ENCODE data around the gene TFDP2. TPM values are rescaled to one million over a fixed set of nuclear protein-coding genes. Genes with fewer than 3 reads are reported as not detected.
"Not testable (repeated sequence)": the region's sequence is repeated elsewhere in the genome, so short reads cannot be mapped to it uniquely, and the experiment has no call there.

TFDP2 gene
- polyA plus RNA-seq, 1 donor: 51.1 TPM

DNA sequence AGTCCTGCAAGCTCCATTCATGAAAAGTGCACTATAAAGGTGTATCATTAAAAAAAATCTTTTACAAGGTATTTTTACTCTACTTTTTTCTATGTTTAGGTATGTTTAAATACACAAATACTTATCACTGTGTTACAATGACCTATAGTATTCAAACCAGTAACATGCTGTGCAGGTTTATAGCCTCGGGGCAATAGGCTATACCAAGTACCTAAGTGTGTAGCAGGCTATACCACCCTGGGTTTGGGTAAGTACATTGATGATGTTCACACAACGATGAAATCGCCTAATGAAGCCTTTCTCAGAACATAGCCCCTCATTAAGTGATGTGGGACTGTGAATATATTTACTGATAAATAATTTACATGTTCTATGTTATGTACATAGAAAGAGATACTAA, 168.3 kb downstream of the TFDP2 start:
- Histone ChIP-seq H3K27ac (ENCODE audit: low read length) (no peak overlapping the region), H3K4me1 (ENCODE audit: control insufficient read depth, insufficient read depth, low read length) (peaks cover 4% of the 10 kb centered on the region), H3K36me3 (ENCODE audit: control insufficient read depth, insufficient read depth, low read length) (peaks cover 15% of the 10 kb centered on the region), H3K4me3 (ENCODE audit: low read length) (no peak overlapping the region), H3K9me3 (ENCODE audit: control insufficient read depth, low read depth, low read length) (no peaks in the 10 kb centered on the region), H3K27me3 (ENCODE audit: control insufficient read depth, insufficient read depth, low read length) (no peaks in the 10 kb centered on the region)
- WGBS (ENCODE audit: insufficient coverage, low lambda C conversion rate): no CpG with 5 or more reads among the region's 3 CpGs
- DNase-seq: no peak

DNA sequence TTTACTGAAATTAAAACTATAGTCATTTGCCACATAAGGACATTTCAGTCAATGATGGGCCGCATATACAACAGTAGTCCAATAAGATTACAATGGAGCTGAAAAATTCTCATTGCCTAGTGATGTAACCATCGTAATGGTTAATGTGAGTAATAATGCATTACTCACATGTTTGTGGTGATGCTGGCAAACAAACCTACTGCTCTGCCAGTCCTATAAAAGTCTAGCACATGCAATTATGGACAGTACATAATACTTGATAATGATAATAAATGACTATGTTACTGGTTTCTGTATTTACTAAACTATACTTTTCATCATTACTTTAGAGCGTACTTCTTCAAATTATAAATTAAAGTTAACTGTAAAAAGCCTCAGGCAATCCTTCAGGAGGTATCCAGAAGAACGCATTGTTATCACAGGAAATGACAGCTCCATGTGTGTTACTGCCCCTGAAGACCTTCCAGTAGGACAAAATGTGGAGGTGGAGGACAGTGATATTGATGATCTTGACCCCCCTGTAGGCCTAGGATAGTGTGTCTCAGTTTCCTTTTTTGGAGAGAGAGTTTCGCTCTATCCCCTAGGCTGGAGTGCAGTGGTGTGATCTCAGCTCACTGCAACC, 170.2 kb downstream of the TFDP2 start:
- WGBS (ENCODE audit: insufficient coverage, low lambda C conversion rate): 80% methylated on average over 1 of the region's 5 CpGs
- Histone ChIP-seq H3K9me3 (ENCODE audit: control insufficient read depth, low read depth, low read length) (no peaks in the 10 kb centered on the region), H3K4me1 (ENCODE audit: control insufficient read depth, insufficient read depth, low read length) (peaks cover 4% of the 10 kb centered on the region), H3K36me3 (ENCODE audit: control insufficient read depth, insufficient read depth, low read length) (peaks cover 15% of the 10 kb centered on the region), H3K4me3 (ENCODE audit: low read length) (no peak overlapping the region), H3K27me3 (ENCODE audit: control insufficient read depth, insufficient read depth, low read length) (no peaks in the 10 kb centered on the region), H3K27ac (ENCODE audit: low read length) (no peak overlapping the region)
- DNase-seq: no peak

DNA sequence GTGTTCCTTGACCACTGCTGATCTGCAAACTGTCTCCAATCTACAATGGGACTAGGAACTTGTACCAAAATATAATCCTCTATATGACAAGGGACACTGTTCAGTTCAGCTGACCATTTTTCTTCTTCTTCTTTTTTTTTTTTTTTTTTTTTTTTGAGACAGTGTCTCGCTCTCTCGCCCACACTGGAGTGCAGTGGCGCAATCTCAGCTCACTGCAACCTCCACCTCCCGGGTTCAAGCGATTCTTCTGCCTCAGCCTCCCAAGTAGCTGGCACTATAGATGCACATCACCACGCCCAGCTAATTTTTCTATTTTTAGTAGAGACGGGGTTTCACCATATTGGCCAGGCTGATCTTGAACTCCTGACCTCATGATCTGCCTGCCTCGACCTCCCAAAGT, 174.6 kb downstream of the TFDP2 start:
- H3K9me3 ChIP-seq (ENCODE audit: control insufficient read depth, low read depth, low read length); H3K27ac ChIP-seq (ENCODE audit: low read length); H3K4me1 ChIP-seq (ENCODE audit: control insufficient read depth, insufficient read depth, low read length); H3K4me3 ChIP-seq (ENCODE audit: low read length); DNase-seq; H3K27me3 ChIP-seq (ENCODE audit: control insufficient read depth, insufficient read depth, low read length): not testable (repeated sequence)
- WGBS (ENCODE audit: insufficient coverage, low lambda C conversion rate): no CpG with 5 or more reads among the region's 8 CpGs
- peaks cover 34% of the 10 kb centered on the region for H3K36me3 ChIP-seq (ENCODE audit: control insufficient read depth, insufficient read depth, low read length)

DNA sequence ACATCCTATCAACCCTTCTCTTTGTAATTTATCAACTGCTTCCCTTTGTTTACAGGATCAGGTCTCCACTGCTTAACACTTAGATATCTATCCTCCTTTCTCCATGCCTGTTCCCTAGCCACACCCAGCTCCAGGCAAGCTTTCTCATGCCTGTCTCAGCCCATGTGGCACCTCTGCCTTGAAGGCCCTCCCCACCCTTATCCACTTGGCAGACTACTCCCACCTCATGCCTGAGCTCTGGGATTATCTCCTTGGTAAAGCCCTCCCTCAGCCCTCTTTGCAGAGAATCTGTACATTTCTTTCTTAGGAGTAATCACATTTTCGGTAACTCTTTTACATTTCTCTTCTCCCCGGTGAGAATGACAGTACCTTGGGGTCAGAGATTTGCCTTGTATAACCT, 176.9 kb downstream of the TFDP2 start:
- H3K4me3 ChIP-seq (ENCODE audit: low read length): no peak overlapping the region
- WGBS (ENCODE audit: insufficient coverage, low lambda C conversion rate): no CpG with 5 or more reads among the region's 2 CpGs
- peaks cover 36% of the 10 kb centered on the region for H3K36me3 ChIP-seq (ENCODE audit: control insufficient read depth, insufficient read depth, low read length)
- no peaks in the 10 kb centered on the region for H3K4me1 ChIP-seq (ENCODE audit: control insufficient read depth, insufficient read depth, low read length)
- no peaks in the 10 kb centered on the region for H3K9me3 ChIP-seq (ENCODE audit: control insufficient read depth, low read depth, low read length)
- no peaks in the 10 kb centered on the region for H3K27me3 ChIP-seq (ENCODE audit: control insufficient read depth, insufficient read depth, low read length)
- no peak for DNase-seq
- H3K27ac ChIP-seq (ENCODE audit: low read length): no peak overlapping the region

DNA sequence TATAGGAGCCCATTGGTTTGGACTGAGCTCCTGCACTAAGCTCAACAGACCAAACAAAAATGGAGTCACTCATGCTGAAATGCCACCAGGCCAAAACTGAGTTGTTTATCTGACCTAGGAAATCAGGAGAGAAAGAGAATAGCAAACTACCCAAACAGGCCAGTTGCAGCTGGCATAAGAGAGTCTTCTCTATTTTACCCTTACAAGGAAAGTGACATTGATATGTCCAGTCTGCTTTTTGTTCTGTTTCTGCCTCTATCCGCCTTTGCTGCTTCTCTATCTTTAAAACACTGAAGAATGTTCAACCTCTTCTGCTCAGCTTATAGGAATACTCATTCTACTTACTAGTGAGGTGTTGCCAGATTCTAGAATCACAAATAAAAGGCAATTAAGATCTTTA, 177.8 kb downstream of the TFDP2 start:
- H3K36me3 ChIP-seq (ENCODE audit: control insufficient read depth, insufficient read depth, low read length): peaks cover 33% of the 10 kb centered on the region
- no peaks in the 10 kb centered on the region for H3K27me3 ChIP-seq (ENCODE audit: control insufficient read depth, insufficient read depth, low read length)
- H3K4me1 ChIP-seq (ENCODE audit: control insufficient read depth, insufficient read depth, low read length): peaks cover under 1% of the 10 kb centered on the region
- H3K9me3 ChIP-seq (ENCODE audit: control insufficient read depth, low read depth, low read length): no peaks in the 10 kb centered on the region
- DNase-seq: no peak
- H3K27ac ChIP-seq (ENCODE audit: low read length): no peak overlapping the region
- no peak overlapping the region for H3K4me3 ChIP-seq (ENCODE audit: low read length)
- 100% methylated on average over 1 of the region's 1 CpG for WGBS (ENCODE audit: insufficient coverage, low lambda C conversion rate)

DNA sequence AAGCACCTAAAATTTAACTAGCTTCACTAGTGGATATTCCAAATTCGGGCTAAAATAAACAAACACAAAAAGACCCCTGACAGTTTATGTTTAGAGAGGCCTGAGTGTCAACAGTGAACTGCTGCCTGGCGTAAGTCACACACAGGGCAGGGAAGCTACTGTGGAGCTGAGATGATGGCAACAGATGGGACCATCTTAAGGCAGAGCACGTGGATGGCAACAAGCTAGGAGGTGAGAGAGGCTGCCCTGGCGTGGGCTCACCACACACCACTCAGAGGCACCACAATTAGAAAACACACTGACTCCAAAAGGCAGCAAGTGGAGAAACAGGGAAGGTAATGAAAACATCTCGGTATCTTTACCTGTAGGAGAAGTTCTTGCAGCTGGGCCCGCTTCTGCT, 179.6 kb downstream of the TFDP2 start:
- Histone ChIP-seq H3K4me1 (ENCODE audit: control insufficient read depth, insufficient read depth, low read length) (peaks cover 3% of the 10 kb centered on the region), H3K27me3 (ENCODE audit: control insufficient read depth, insufficient read depth, low read length) (no peaks in the 10 kb centered on the region), H3K27ac (ENCODE audit: low read length) (no peak overlapping the region), H3K9me3 (ENCODE audit: control insufficient read depth, low read depth, low read length) (no peaks in the 10 kb centered on the region), H3K36me3 (ENCODE audit: control insufficient read depth, insufficient read depth, low read length) (peaks cover 29% of the 10 kb centered on the region), H3K4me3 (ENCODE audit: low read length) (no peak overlapping the region)
- 55% methylated on average over 2 of the region's 6 CpGs for WGBS (ENCODE audit: insufficient coverage, low lambda C conversion rate)
- no peak for DNase-seq

DNA sequence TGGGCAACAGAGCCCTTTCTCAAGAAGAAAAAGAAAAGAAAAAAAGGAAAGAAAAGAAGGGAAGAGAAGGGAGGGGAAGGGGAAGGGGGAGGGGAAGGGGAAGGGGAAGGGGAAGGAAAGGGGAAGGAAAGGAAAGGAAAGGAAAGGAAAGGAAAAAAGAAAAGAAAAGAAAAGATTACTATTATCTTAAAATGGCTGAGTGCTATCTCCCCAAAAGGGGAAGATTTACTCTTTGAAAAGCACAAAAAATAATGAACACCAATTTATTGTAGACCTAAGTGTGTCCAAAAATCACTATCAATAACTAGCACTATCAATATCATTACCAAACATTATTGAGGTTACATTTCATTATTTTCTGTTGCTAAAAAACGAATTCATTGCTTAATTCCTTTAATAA, 183.9 kb downstream of the TFDP2 start:
- H3K4me1 ChIP-seq (ENCODE audit: control insufficient read depth, insufficient read depth, low read length): peaks cover 3% of the 10 kb centered on the region
- DNase-seq: no peak
- peaks cover 39% of the 10 kb centered on the region for H3K36me3 ChIP-seq (ENCODE audit: control insufficient read depth, insufficient read depth, low read length)
- 100% methylated on average over 1 of the region's 1 CpG for WGBS (ENCODE audit: insufficient coverage, low lambda C conversion rate)
- no peaks in the 10 kb centered on the region for H3K9me3 ChIP-seq (ENCODE audit: control insufficient read depth, low read depth, low read length)
- H3K4me3 ChIP-seq (ENCODE audit: low read length): no peak overlapping the region
- no peaks in the 10 kb centered on the region for H3K27me3 ChIP-seq (ENCODE audit: control insufficient read depth, insufficient read depth, low read length)
- H3K27ac ChIP-seq (ENCODE audit: low read length): no peak overlapping the region

DNA sequence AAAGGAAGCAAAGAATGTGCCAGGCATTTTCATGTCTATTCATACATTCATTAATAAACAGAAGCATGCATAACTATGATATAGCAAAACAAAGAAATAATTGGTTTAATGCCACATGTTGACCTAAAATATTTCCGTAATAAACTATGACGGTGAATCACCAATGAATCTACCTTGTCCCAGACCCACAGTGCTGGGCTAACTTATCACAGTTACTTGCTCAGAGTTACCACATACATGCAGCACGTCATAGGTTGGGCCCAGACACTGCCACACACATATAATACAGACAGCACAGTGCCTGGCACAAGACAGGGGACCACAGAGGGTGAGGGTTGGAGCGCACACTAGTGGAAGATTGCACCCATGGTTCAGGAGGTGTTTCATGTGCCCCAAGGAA, 186.0 kb downstream of the TFDP2 start:
- no peak overlapping the region for H3K4me3 ChIP-seq (ENCODE audit: low read length)
- DNase-seq: no peak
- WGBS (ENCODE audit: insufficient coverage, low lambda C conversion rate): no CpG with 5 or more reads among the region's 4 CpGs

DNA sequence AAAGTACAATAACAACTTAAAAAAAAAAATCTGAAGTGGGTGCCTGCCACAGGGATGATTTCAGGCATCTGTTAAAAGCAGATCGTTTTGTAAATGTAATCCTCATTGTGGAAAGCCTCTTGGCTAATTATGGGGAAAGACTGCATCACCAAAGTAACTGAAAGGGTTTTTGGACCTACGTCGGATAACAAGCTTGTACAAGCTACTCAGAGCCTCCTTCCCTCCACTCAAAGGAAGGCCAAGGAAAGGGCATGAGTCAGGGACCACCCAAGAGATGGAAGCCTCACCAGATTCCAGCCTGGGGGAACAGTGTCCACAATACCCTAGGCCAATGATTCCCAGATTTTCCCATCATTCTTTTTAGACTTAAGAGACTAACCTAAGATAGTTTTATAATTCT, 188.6 kb downstream of the TFDP2 start:
- no peak for DNase-seq
- Histone ChIP-seq H3K36me3 (ENCODE audit: control insufficient read depth, insufficient read depth, low read length) (peaks cover 49% of the 10 kb centered on the region), H3K27me3 (ENCODE audit: control insufficient read depth, insufficient read depth, low read length) (no peaks in the 10 kb centered on the region), H3K4me1 (ENCODE audit: control insufficient read depth, insufficient read depth, low read length) (no peaks in the 10 kb centered on the region), H3K9me3 (ENCODE audit: control insufficient read depth, low read depth, low read length) (no peaks in the 10 kb centered on the region), H3K27ac (ENCODE audit: low read length) (no peak overlapping the region), H3K4me3 (ENCODE audit: low read length) (no peak overlapping the region)
- no CpG with 5 or more reads among the region's 3 CpGs for WGBS (ENCODE audit: insufficient coverage, low lambda C conversion rate)

More for the DNA sequence above, 186.0 kb downstream of the TFDP2 start:
- H3K9me3 ChIP-seq (ENCODE audit: control insufficient read depth, low read depth, low read length): no peaks in the 10 kb centered on the region
- no peak overlapping the region for H3K27ac ChIP-seq (ENCODE audit: low read length)
- no peaks in the 10 kb centered on the region for H3K27me3 ChIP-seq (ENCODE audit: control insufficient read depth, insufficient read depth, low read length)
- peaks cover 3% of the 10 kb centered on the region for H3K4me1 ChIP-seq (ENCODE audit: control insufficient read depth, insufficient read depth, low read length)
- H3K36me3 ChIP-seq (ENCODE audit: control insufficient read depth, insufficient read depth, low read length): peaks cover 46% of the 10 kb centered on the region

DNA sequence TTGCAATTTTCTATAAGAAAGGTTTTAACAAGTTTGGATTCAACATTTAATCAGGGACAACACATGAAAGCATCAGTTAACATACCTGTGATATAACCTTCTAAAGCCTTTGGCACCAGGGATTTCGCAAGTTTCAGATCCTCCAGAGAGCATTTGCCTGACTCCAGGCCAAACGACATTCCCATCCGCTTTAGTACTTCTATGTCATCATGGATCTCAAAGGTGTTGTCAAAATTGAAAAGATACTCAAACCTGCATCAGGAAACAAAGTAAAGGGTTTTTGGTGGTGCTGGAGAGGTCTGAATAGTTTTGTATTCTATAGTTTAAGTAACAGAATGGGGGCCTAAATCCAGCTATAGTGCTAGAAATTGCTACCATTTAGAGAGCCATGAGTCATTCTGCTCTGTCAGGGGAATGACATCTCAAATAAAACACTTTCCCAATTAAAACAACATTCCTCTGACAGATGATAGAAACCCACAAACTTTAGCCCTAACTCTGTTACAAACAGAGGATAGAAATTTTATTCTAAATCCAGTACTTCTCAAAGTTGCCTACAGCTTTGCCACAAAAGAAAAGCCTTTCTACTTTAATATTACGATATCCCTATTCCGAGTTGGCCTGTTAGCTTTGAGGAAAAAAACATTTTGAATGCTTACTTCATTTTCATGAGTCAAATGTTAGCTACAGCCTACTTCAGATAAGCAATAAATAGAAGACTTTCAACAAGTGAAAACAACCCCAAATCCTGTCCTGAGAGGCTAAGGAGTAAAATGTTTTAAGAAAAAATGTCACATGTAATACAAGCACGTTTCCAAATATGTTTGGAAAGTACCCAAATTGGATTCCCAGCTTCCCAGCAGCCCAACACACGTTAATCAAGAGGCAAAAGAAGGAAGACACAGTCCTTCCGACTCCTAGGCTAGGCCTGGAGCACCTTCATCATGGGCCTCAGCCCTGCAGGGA, 189.5 kb downstream of the TFDP2 start:
- no peak overlapping the region for H3K27ac ChIP-seq (ENCODE audit: low read length)
- WGBS (ENCODE audit: insufficient coverage, low lambda C conversion rate): 100% methylated on average over 2 of the region's 8 CpGs
- no peaks in the 10 kb centered on the region for H3K27me3 ChIP-seq (ENCODE audit: control insufficient read depth, insufficient read depth, low read length)
- no peak for DNase-seq
- no peak overlapping the region for H3K4me3 ChIP-seq (ENCODE audit: low read length)
- no peaks in the 10 kb centered on the region for H3K9me3 ChIP-seq (ENCODE audit: control insufficient read depth, low read depth, low read length)
- peaks cover 52% of the 10 kb centered on the region for H3K36me3 ChIP-seq (ENCODE audit: control insufficient read depth, insufficient read depth, low read length)
- H3K4me1 ChIP-seq (ENCODE audit: control insufficient read depth, insufficient read depth, low read length): no peaks in the 10 kb centered on the region
